Endothelial cell of umbilical vein (primary cell): ENCODE results near the gene LYRM2. TPM values are rescaled to one million over a fixed set of nuclear protein-coding genes. Genes with fewer than 3 reads are reported as not detected.

Experiments
- BruUV-seq: library from RNA; stranded (reverse); fragments of 400-500 nt; replicated peaks from 2 replicates; lab custom pipeline; 2021; lab: Mats Ljungman, UMichigan
- CTCF ChIA-PET: fragments of 300-600, 350-600 bp; sonication (Branson Sonifier 250); formaldehyde crosslinking; loops from one replicate; lab custom pipeline; 2021; ENCODE audit warnings: antibody characterized with exemption, inconsistent platforms; lab: Charles Lee
- POLR2A ChIA-PET: fragments of 300-600, 350-600 bp; sonication (Branson Sonifier 250); formaldehyde crosslinking; loops from one replicate; lab custom pipeline; 2021; ENCODE audit warnings: antibody characterized with exemption, inconsistent platforms; lab: Charles Lee
- DNase-seq: peaks from one replicate; pipeline ENCODE4 v3.0.0-alpha.2; 2011; ENCODE audit warnings: low read depth, low spot score
- FAIRE-seq: peaks from 2 replicates; lab custom pipeline; 2011; peaks lifted over from hg19 to GRCh38; lab: Jason Lieb, UNC
- H2AFZ ChIP-seq: 2 replicates; pipeline ENCODE4 v1.6.0; 2012; ENCODE audit warnings: low read depth, low read length, control low read depth, inconsistent platforms
- H3K27ac ChIP-seq: 2 replicates; pipeline ENCODE4 v1.5.1; 2011; ENCODE audit warnings: low read depth, mild to moderate bottlenecking, control low read depth, low read length, moderate library complexity; ENCODE audit not compliant: insufficient read depth
- H3K27me3 ChIP-seq, 2 experiments: 2 replicates each; pipeline versions ENCODE4 v1.6.0 to v1.6.1; 2011; ENCODE audit warnings: low read length in 2 of 2, mixed read lengths in 1 of 2; ENCODE audit not compliant: control insufficient read depth in 2 of 2, insufficient read depth in 2 of 2
- H3K36me3 ChIP-seq, 2 experiments: 2 replicates in 1 of 2; 3 replicates in 1 of 2; pipeline ENCODE4 v1.5.1; 2011; ENCODE audit warnings: low read length in 2 of 2, mild to moderate bottlenecking in 1 of 2, moderate library complexity in 1 of 2; ENCODE audit not compliant: control insufficient read depth in 2 of 2, insufficient read depth in 2 of 2; ENCODE audit errors: extremely low read depth in 1 of 2
- H3K4me1 ChIP-seq: 3 replicates; pipeline ENCODE4 v1.5.1; 2011; ENCODE audit warnings: mild to moderate bottlenecking, low read length; ENCODE audit not compliant: control insufficient read depth, insufficient read depth; ENCODE audit errors: extremely low read depth
- H3K4me2 ChIP-seq: 2 replicates; pipeline ENCODE4 v1.6.1; 2011; ENCODE audit warnings: low read length, control low read depth, mixed read lengths; ENCODE audit not compliant: insufficient read depth
- H3K4me3 ChIP-seq, 3 experiments: fragments of 200-600 bp in 1 of 3; sonication (generic), shearing (Covaris generic) in 1 of 3; replicated peaks in 1 of 3; 2 replicates each; pipeline ENCODE4 v1.5.1; 2011 to 2016; ENCODE audit warnings: control low read depth in 3 of 3, low read length in 3 of 3, mild to moderate bottlenecking in 2 of 3, inconsistent platforms in 1 of 3, low read depth in 1 of 3, moderate library complexity in 1 of 3; ENCODE audit not compliant: insufficient read depth in 1 of 3
- H3K79me2 ChIP-seq: 2 replicates; pipeline ENCODE4 v1.6.0; 2012; ENCODE audit warnings: low read length, inconsistent platforms; ENCODE audit not compliant: control insufficient read depth, insufficient read depth
- H3K9ac ChIP-seq: replicated peaks from 2 replicates; pipeline ENCODE3; 2011; ENCODE audit warnings: low read length, control low read depth; ENCODE audit not compliant: insufficient read depth; ENCODE audit errors: extremely low read depth
- H3K9me1 ChIP-seq: replicated peaks from 3 replicates; pipeline ENCODE4 v1.6.0; 2011; ENCODE audit warnings: mild to moderate bottlenecking, low read length; ENCODE audit not compliant: control insufficient read depth, insufficient read depth; ENCODE audit errors: extremely low read depth
- H3K9me3 ChIP-seq: replicated peaks from 2 replicates; pipeline ENCODE4 v1.5.1; 2012; ENCODE audit warnings: low read length, inconsistent platforms; ENCODE audit not compliant: control insufficient read depth, insufficient read depth
- H4K20me1 ChIP-seq: replicated peaks from 2 replicates; pipeline ENCODE3; 2011; ENCODE audit warnings: mild to moderate bottlenecking, low read length; ENCODE audit not compliant: control insufficient read depth, insufficient read depth; ENCODE audit errors: extremely low read depth
- EZH2 ChIP-seq: IDR thresholded peaks from 2 replicates; pipeline ENCODE4 v1.6.1; 2012; ENCODE audit warnings: borderline replicate concordance, low read depth, mild to moderate bottlenecking, moderate library complexity, low read length, inconsistent platforms; ENCODE audit not compliant: severe bottlenecking
- FOS ChIP-seq: IDR thresholded peaks from 2 replicates; pipeline ENCODE4 v1.6.1; 2011; ENCODE audit warnings: mild to moderate bottlenecking, low read length, moderate library complexity, borderline replicate concordance; ENCODE audit not compliant: insufficient read depth
- GATA2 ChIP-seq: IDR thresholded peaks from 2 replicates; pipeline ENCODE4 v1.7.0; 2011; ENCODE audit warnings: low read depth, mild to moderate bottlenecking, moderate library complexity, mixed read lengths, low read length; ENCODE audit not compliant: insufficient read length, insufficient read depth
- JUN ChIP-seq: IDR thresholded peaks from 2 replicates; pipeline ENCODE4 v1.6.1; 2011; ENCODE audit warnings: borderline replicate concordance, low read depth; ENCODE audit not compliant: insufficient read length, insufficient read depth
- MYC ChIP-seq: IDR thresholded peaks from one replicate; pipeline ENCODE4 v1.6.1; 2011; ENCODE audit warnings: mild to moderate bottlenecking, low read depth, low read length
- POLR2A ChIP-seq: IDR thresholded peaks from 2 replicates; pipeline ENCODE4 v1.6.1; 2012; ENCODE audit warnings: low read depth, mild to moderate bottlenecking, control low read depth, low read length
- POLR2AphosphoS5 ChIP-seq: IDR thresholded peaks from 2 replicates; pipeline ENCODE4 v1.6.1; 2012; ENCODE audit warnings: low read depth, mild to moderate bottlenecking, control low read depth, low read length, moderate library complexity; ENCODE audit not compliant: insufficient read depth
- dilution Hi-C: fragments of 300-500 bp; cut with MboI; formaldehyde crosslinking; loops from one replicate; pipeline ENCODE4 v1.15.0; 2019; ENCODE audit warnings: low sequenced_read_pairs; ENCODE audit not compliant: extremely low pct_ligation_motif_present
- intact Hi-C: fragments of 100-400 bp; cut with micrococcal nuclease; formaldehyde crosslinking; loops from one replicate; pipeline ENCODE4 v1.10.0; 2022
- polyA plus RNA-seq, 4 experiments: library from polyadenylated mRNA; depleted of rRNA in 3 of 4; stranded (reverse) in 3 of 4; unstranded in 1 of 4; fragments of >200 nt; gene quantifications; 2 replicates each; pipeline versions ENCODE4 v1.2.1 to v1.2.3, GENCODE V29; 2011 to 2012; ENCODE audit warnings: missing spikeins in 1 of 4
- total RNA-seq: library from RNA; stranded (reverse); gene quantifications from 2 replicates; pipeline ENCODE4 v1.2.3, GENCODE V29; 2021
- TF ChIP-seq, protein P1 (sequence below): IDR thresholded peaks from 2 replicates; pipeline ENCODE4 v1.6.1; 2011; ENCODE audit not compliant: insufficient read depth, insufficient read length
- TF ChIP-seq, protein P2 (sequence below), 2 donors: IDR thresholded peaks; 1 replicate in 1 of 2; 2 replicates in 1 of 2; pipeline ENCODE4 v1.5.1; 2011; ENCODE audit warnings: low read length in 2 of 2, mild to moderate bottlenecking in 2 of 2, moderate library complexity in 2 of 2, control low read depth in 1 of 2, inconsistent platforms in 1 of 2, low read depth in 1 of 2; ENCODE audit not compliant: insufficient read depth in 1 of 2; ENCODE audit errors: extremely low read depth in 1 of 2

LYRM2 gene
- total and polyA plus RNA-seq, 2 donors (not counting 3 experiments of a cell fraction or from before 2014, with no cell fraction given): 11.8 to 41.9 TPM

DNA sequence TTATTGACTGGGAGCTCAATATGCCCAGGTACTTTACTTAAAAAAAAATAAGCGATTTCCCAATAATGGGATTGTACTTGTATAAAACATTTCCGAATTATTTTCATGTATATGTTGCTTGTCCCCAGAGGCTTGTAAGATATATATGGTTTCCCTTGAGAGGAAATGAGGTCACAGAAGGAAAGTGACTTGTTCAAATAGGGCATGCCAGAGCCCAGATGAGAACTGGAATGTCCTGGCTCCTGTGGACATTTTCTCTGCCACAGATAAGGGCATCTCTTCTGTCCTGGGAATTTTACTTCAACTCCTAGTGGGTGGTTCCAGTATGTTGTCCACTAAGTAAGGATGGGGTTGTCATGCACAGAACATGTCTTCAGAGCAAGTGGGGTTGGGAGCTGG lies 63.0 kb downstream of the LYRM2 start:
- no peak for FAIRE-seq
- no peak overlapping the region for H3K9ac ChIP-seq

More for the DNA sequence above, 63.0 kb downstream of the LYRM2 start:
- H3K9me3 ChIP-seq: no peaks in the 10 kb centered on the region
- no peak overlapping the region for H2AFZ ChIP-seq
- H3K27ac ChIP-seq: no peak overlapping the region
- no peaks in the 10 kb centered on the region for H3K27me3 ChIP-seq
- H3K4me3 ChIP-seq: no peak overlapping the region
- H3K4me1 ChIP-seq: no peaks in the 10 kb centered on the region
- no peak overlapping the region for H3K4me2 ChIP-seq
- TF ChIP-seq EZH2 (no peak), POLR2AphosphoS5 (no peak), POLR2A (no peak), JUN (no peak), FOS (no peak), GATA2 (no peak), MYC (no peak)
- TF ChIP-seq, protein P1, sequence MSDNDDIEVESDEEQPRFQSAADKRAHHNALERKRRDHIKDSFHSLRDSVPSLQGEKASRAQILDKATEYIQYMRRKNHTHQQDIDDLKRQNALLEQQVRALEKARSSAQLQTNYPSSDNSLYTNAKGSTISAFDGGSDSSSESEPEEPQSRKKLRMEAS: no peak
- TF ChIP-seq, protein P2, sequence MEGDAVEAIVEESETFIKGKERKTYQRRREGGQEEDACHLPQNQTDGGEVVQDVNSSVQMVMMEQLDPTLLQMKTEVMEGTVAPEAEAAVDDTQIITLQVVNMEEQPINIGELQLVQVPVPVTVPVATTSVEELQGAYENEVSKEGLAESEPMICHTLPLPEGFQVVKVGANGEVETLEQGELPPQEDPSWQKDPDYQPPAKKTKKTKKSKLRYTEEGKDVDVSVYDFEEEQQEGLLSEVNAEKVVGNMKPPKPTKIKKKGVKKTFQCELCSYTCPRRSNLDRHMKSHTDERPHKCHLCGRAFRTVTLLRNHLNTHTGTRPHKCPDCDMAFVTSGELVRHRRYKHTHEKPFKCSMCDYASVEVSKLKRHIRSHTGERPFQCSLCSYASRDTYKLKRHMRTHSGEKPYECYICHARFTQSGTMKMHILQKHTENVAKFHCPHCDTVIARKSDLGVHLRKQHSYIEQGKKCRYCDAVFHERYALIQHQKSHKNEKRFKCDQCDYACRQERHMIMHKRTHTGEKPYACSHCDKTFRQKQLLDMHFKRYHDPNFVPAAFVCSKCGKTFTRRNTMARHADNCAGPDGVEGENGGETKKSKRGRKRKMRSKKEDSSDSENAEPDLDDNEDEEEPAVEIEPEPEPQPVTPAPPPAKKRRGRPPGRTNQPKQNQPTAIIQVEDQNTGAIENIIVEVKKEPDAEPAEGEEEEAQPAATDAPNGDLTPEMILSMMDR (IDR thresholded peaks at IDR 0.05; ENCODE audit: extremely low read depth in 1 of 2, insufficient read depth in 1 of 2, low read depth in 1 of 2, low read length in 2 of 2): no peak
- no peaks in the 10 kb centered on the region for H3K9me1 ChIP-seq
- no TSS peak for BruUV-seq
- intact Hi-C loops: no loop called here
- no peaks in the 10 kb centered on the region for H4K20me1 ChIP-seq
- H3K79me2 ChIP-seq: no peaks in the 10 kb centered on the region
- ChIA-PET POLR2A (no interaction called here), CTCF (no interaction called here)
- no peaks in the 10 kb centered on the region for H3K36me3 ChIP-seq
- dilution Hi-C loops: no loop called here
- DNase-seq: no peak
